ENCODE data around the gene CNOT1. TPM values are rescaled to one million over a fixed set of nuclear protein-coding genes. Genes with fewer than 3 reads are reported as not detected.
"Not testable (repeated sequence)": the region's sequence is repeated elsewhere in the genome, so short reads cannot be mapped to it uniquely, and the experiment has no call there.

The CNOT1 gene
- total RNA-seq, 2 experiments from 2014 or later: 164 to 184 TPM

- no peaks in the 10 kb centered on the region for H3K36me3 ChIP-seq (ENCODE audit: insufficient read depth, low read length)
- no peak overlapping the region for H3K27ac ChIP-seq (ENCODE audit: low read depth in 1 of 2, low read length in 2 of 2)
- peaks cover 8% of the 10 kb centered on the region for H3K27me3 Mint-ChIP-seq
- intact Hi-C loops (cut with DNase I, micrococcal nuclease): loop anchor here in 1 of 2 experiments (10.0 kb wide), 2 partner anchors 445 to 905 kb away; partner anchors contain the start of genes CSNK2A2 and KATNB1
- no peaks in the 10 kb centered on the region for H3K4me1 Mint-ChIP-seq (ENCODE audit: low read depth)
- H3K4me3 ChIP-seq (ENCODE audit: low read length): no peak overlapping the region
- no peaks in the 10 kb centered on the region for H3K4me1 ChIP-seq (ENCODE audit: insufficient read depth, low read length)
- TF ChIP-seq CTCF (IDR thresholded peaks at IDR 0.05): no peak
- CTCF ChIA-PET: interaction anchor here (1.0 kb wide), 1 partner anchor 13 kb away, joined by 3 read pairs; no protein-coding TSS in a partner anchor
- DNase-seq (no peak), ATAC-seq (ENCODE audit: poor library complexity) (no peak)
- no peaks in the 10 kb centered on the region for H3K27me3 ChIP-seq (ENCODE audit: control insufficient read depth in 1 of 2, insufficient read depth in 2 of 2, low read length in 2 of 2)
- no peak overlapping the region for H3K4me3 Mint-ChIP-seq
- POLR2A ChIA-PET: no interaction called here
- no peaks in the 10 kb centered on the region for H3K9me3 Mint-ChIP-seq
- no peak overlapping the region for H3K27ac Mint-ChIP-seq
- H3K9me3 ChIP-seq (ENCODE audit: control insufficient read depth in 1 of 2, insufficient read depth in 1 of 2, low read length in 2 of 2): no peaks in the 10 kb centered on the region
- H3K36me3 Mint-ChIP-seq (ENCODE audit: low read depth): no peaks in the 10 kb centered on the region
Observed at GRCh38 chr16:58639836-58640235, 10.2 kb upstream of the CNOT1 start.

GRCh38 chr16:58639230-58639629 lies 9.6 kb upstream of the CNOT1 start:
- H3K9me3 ChIP-seq (ENCODE audit: control insufficient read depth in 1 of 2, insufficient read depth in 1 of 2, low read length in 2 of 2): no peaks in the 10 kb centered on the region
- ChIA-PET CTCF (interaction anchor here (1.0 kb wide), 1 partner anchor 13 kb away, joined by 3 read pairs; no protein-coding TSS in a partner anchor), POLR2A (no interaction called here)
- no peak overlapping the region for H3K4me3 ChIP-seq (ENCODE audit: low read length)
- no peaks in the 10 kb centered on the region for H3K4me1 ChIP-seq (ENCODE audit: insufficient read depth, low read length)
- ATAC-seq (ENCODE audit: poor library complexity) (no peak), DNase-seq (no peak)
- Mint-ChIP-seq H3K9me3 (no peaks in the 10 kb centered on the region), H3K4me3 (no peak overlapping the region), H3K27me3 (peaks cover 8% of the 10 kb centered on the region), H3K27ac (no peak overlapping the region), H3K4me1 (ENCODE audit: low read depth) (no peaks in the 10 kb centered on the region), H3K36me3 (ENCODE audit: low read depth) (no peaks in the 10 kb centered on the region)
- no peaks in the 10 kb centered on the region for H3K36me3 ChIP-seq (ENCODE audit: insufficient read depth, low read length)
- no peaks in the 10 kb centered on the region for H3K27me3 ChIP-seq (ENCODE audit: control insufficient read depth in 1 of 2, insufficient read depth in 2 of 2, low read length in 2 of 2)
- intact Hi-C loops (cut with DNase I, micrococcal nuclease): loop anchor here in 1 of 2 experiments (10.0 kb wide), 2 partner anchors 444 to 904 kb away; partner anchors contain the start of genes CSNK2A2 and KATNB1
- no peak overlapping the region for H3K27ac ChIP-seq (ENCODE audit: low read depth in 1 of 2, low read length in 2 of 2)
- no peak for TF ChIP-seq CTCF (IDR thresholded peaks at IDR 0.05)

GRCh38 chr16:58638148-58639036 lies 8.8 kb upstream of the CNOT1 start:
- no peaks in the 10 kb centered on the region for H3K4me1 Mint-ChIP-seq (ENCODE audit: low read depth)
- ATAC-seq (ENCODE audit: poor library complexity) (no peak), DNase-seq (peak in 1 of 14 experiments; percentile 15)
- peaks cover 8% of the 10 kb centered on the region for H3K27me3 Mint-ChIP-seq
- ChIA-PET CTCF (no interaction called here), POLR2A (interaction anchor here (0.8 kb wide), 1 partner anchor 10 kb away, joined by 5 read pairs; no protein-coding TSS in a partner anchor)
- H3K36me3 Mint-ChIP-seq (ENCODE audit: low read depth): no peaks in the 10 kb centered on the region
- H3K27me3 ChIP-seq (ENCODE audit: control insufficient read depth in 1 of 2, insufficient read depth in 2 of 2, low read length in 2 of 2): no peaks in the 10 kb centered on the region
- H3K4me3 Mint-ChIP-seq: no peak overlapping the region
- TF ChIP-seq CTCF (IDR thresholded peaks at IDR 0.05): no peak
- no peak overlapping the region for H3K27ac Mint-ChIP-seq
- H3K4me1 ChIP-seq (ENCODE audit: insufficient read depth, low read length): no peaks in the 10 kb centered on the region
- intact Hi-C loops (cut with DNase I, micrococcal nuclease): loop anchor here in 1 of 2 experiments (10.0 kb wide), 2 partner anchors 444 to 904 kb away; partner anchors contain the start of genes CSNK2A2 and KATNB1
- H3K4me3 ChIP-seq (ENCODE audit: low read length): no peak overlapping the region
- no peaks in the 10 kb centered on the region for H3K9me3 ChIP-seq (ENCODE audit: control insufficient read depth in 1 of 2, insufficient read depth in 1 of 2, low read length in 2 of 2)
- H3K36me3 ChIP-seq (ENCODE audit: insufficient read depth, low read length): no peaks in the 10 kb centered on the region
- H3K9me3 Mint-ChIP-seq: no peaks in the 10 kb centered on the region
- H3K27ac ChIP-seq (ENCODE audit: low read depth in 1 of 2, low read length in 2 of 2): no peak overlapping the region

GRCh38 chr16:58637021-58637420 lies 7.4 kb upstream of the CNOT1 start:
- H3K27me3 ChIP-seq (ENCODE audit: control insufficient read depth in 1 of 2, insufficient read depth in 2 of 2, low read length in 2 of 2); H3K36me3 ChIP-seq (ENCODE audit: insufficient read depth, low read length); CTCF ChIA-PET; H3K27ac Mint-ChIP-seq; POLR2A ChIA-PET; H3K4me1 Mint-ChIP-seq (ENCODE audit: low read depth); H3K27me3 Mint-ChIP-seq; H3K9me3 ChIP-seq (ENCODE audit: control insufficient read depth in 1 of 2, insufficient read depth in 1 of 2, low read length in 2 of 2); H3K36me3 Mint-ChIP-seq (ENCODE audit: low read depth); H3K9me3 Mint-ChIP-seq; H3K4me3 ChIP-seq (ENCODE audit: low read length); DNase-seq; H3K4me3 Mint-ChIP-seq; ATAC-seq (ENCODE audit: poor library complexity); H3K27ac ChIP-seq (ENCODE audit: low read depth in 1 of 2, low read length in 2 of 2); H3K4me1 ChIP-seq (ENCODE audit: insufficient read depth, low read length): not testable (repeated sequence)
- intact Hi-C loops (cut with DNase I, micrococcal nuclease): loop anchor here in 1 of 2 experiments (10.0 kb wide), 2 partner anchors 442 to 902 kb away; partner anchors contain the start of genes CSNK2A2 and KATNB1

Data from CD4-positive, alpha-beta T cell (primary cell).